Stimulated activated CD4-positive, alpha-beta T cell treated with anti-CD3 and anti-CD28 coated beads, Interleukin-2, amount 100 ng/mL, for 24 hours (primary cell): ENCODE measurements around the gene MYO7A.

Experiments used
- DNase-seq, 2 donors: peaks; one replicate each; pipeline ENCODE4 v3.0.0-alpha.2; 2020

The MYO7A gene

GRCh38 chr11:77147668-77148321 is 19.7 kb downstream of the MYO7A start:
- DNase-seq: peak; percentile 23 to 28

- no peak for DNase-seq
These were observed 21.1 kb downstream of the MYO7A start for GRCh38 chr11:77148963-77149715.

GRCh38 chr11:77149716-77150392 is 21.8 kb downstream of the MYO7A start:
- no peak for DNase-seq

GRCh38 chr11:77150836-77151235 is 22.8 kb downstream of the MYO7A start:
- DNase-seq: no peak

GRCh38 chr11:77151804-77152509 is 23.9 kb downstream of the MYO7A start:
- DNase-seq: peak; percentile 46 to 70

- DNase-seq: no peak
These were observed 24.8 kb downstream of the MYO7A start for GRCh38 chr11:77152846-77153245.

- DNase-seq: no peak
These were observed 25.5 kb downstream of the MYO7A start for GRCh38 chr11:77153276-77154185.

GRCh38 chr11:77154381-77155081 is 26.5 kb downstream of the MYO7A start:
- DNase-seq: no peak

GRCh38 chr11:77155082-77155475 is 27.0 kb downstream of the MYO7A start:
- no peak for DNase-seq

GRCh38 chr11:77155556-77156130 is 27.6 kb downstream of the MYO7A start:
- DNase-seq: no peak

- no peak for DNase-seq
These were observed 28.6 kb downstream of the MYO7A start for GRCh38 chr11:77156396-77157195.

- no peak for DNase-seq
These were observed 30.1 kb downstream of the MYO7A start for GRCh38 chr11:77158041-77158695.

GRCh38 chr11:77159219-77159936 is 31.3 kb downstream of the MYO7A start:
- no peak for DNase-seq

- DNase-seq: no peak
These were observed 32.0 kb downstream of the MYO7A start for GRCh38 chr11:77159937-77160495.

GRCh38 chr11:77163271-77163670 is 35.2 kb downstream of the MYO7A start:
- no peak for DNase-seq

- no peak for DNase-seq
These were observed 37.0 kb downstream of the MYO7A start for GRCh38 chr11:77165066-77165465.

- DNase-seq: no peak
These were observed 38.0 kb downstream of the MYO7A start for GRCh38 chr11:77166021-77166420.

GRCh38 chr11:77167111-77167626 is 39.1 kb downstream of the MYO7A start:
- no peak for DNase-seq
